ENCODE data around the gene PREB.
"Not testable (repeated sequence)": the region's sequence is repeated elsewhere in the genome, so short reads cannot be mapped to it uniquely, and the experiment has no call there.

The PREB gene, protein sequence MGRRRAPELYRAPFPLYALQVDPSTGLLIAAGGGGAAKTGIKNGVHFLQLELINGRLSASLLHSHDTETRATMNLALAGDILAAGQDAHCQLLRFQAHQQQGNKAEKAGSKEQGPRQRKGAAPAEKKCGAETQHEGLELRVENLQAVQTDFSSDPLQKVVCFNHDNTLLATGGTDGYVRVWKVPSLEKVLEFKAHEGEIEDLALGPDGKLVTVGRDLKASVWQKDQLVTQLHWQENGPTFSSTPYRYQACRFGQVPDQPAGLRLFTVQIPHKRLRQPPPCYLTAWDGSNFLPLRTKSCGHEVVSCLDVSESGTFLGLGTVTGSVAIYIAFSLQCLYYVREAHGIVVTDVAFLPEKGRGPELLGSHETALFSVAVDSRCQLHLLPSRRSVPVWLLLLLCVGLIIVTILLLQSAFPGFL

DNA sequence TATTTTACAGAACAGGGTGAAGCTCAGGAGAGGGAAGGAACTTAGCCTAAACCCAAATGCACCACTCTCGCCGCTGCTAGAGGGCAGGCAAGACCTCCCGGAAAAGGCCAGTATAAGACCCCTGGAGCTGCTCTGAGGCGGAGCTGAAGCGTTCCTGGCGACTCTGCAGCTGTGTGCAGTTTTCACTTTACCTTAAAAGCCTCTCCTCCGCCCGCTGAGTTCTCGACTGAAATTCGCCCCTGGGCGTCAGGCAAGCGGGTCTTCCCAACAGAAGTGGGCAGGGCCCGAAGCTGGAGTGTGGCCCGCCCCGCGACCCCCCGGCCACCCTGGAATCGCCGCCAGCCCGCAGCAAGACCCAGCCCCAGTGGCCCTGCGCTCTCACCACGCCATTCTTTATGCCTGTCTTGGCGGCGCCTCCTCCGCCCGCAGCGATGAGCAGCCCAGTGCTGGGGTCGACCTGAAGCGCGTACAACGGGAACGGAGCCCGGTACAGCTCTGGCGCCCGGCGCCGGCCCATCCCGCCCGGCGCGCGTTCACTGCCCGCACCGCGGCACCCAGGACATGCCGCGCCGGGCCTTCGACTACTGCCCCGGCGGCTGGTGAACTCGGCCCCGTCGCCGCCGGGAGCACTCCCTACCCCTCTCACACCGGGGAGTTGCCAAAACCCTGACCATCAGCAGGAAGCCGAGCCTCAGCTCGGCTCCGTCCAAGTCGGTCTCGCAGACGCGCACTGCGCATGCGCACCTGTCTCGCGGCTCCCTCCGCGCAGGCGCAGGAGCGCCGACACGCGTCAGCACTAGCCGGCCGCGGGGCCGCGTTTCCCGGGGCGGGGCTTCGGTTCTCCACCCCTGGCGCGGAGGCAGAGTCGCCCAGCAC is at the start of gene PREB:
TSS of gene PREB (minus strand) at position 732 of the 876 bp plus-strand sequence. CDS start at position 517, 215 bp downstream.
- DNase-seq (ENCODE audit: low spot score): peak; percentile 99

DNA sequence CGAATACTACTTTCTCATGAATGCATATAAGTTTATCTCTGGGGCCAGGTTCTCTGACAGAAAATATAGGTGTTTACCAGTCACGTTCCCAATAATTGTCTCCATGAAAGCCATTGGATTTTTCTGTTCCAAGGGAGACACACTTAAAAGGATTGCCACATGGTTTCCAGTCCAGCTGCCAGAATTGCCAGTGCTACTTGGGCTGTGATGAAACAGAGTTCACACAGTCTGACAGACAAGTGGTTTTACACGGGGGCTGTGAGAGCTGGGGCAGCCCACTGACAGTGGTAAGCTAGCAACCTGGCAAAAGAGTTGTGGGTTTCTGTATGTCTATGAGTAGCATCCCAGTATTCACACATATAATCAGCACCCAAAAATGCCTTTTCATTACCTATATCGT is 49.7 kb upstream of the PREB start:
- no peak for DNase-seq (ENCODE audit: low spot score)

DNA sequence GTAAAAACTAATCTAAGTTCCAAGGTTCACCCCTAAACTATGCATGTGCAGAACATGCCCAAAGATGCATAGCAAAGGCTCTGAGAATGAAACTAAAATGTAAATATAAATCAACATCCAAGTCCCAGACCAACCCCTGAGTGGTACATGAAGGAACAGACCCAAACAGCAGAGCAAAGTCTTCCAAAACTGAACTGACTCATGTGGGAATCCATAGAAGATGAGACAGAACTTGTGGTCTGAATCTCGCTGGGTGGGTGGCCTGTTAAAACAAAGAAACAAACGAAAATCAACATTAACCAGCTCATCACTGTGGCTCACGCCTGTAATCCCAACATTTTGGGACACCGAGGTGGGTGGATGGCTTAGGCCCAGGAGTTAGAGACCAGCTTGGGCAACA is 47.9 kb upstream of the PREB start:
- peak; percentile 41 for DNase-seq (ENCODE audit: low spot score)

DNA sequence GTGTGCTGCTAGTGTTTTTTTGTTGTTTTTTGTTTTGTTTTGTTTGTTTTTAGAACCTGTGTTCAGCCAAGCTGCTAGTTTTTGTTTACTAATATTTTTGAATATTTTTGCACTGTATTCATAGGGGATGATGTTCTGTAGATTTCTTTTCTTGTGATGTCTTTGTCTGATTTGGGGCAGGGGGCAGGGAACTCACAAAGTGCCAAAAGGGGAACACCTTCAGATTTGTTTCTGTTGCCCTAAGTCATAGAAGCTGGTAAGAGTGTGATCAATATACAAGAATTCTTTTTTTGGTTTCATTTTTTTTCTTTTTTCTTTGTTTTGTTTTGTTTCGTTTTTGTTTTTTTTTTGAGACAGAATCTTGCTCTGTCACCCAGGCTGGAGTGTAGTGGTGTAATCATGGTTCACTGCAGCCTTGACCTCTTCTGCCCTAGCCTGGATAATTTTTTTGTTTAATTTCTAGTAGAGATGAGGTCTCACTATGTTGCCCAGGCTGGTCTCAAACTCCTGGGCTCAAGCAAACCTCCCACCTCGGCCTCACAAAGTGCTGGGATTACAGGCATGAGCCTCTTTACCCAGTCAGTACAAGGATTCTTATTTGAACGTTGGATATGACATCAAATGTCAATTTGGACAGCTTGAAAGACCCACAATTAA is 45.0 kb upstream of the PREB start:
- DNase-seq (ENCODE audit: low spot score): no peak

DNA sequence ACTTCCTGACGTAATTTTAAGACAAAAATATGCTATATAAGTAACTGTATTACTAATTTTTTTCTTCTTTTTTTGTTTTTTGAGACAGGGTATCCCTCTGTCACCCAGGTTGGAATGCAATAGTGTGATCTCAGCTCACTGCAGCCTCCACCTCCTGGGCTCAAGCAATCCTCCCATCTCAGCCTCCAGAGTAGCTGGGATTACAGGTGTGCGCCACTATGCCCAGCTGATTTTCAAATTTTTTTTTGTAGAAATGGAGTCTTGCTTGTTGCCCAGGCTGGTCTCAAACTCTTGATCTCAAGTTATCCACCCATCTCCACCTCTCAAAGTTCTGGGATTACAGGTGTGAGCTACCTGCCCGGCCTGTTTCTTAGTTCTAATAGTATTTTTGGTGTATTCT is 44.0 kb upstream of the PREB start:
- DNase-seq (ENCODE audit: low spot score): no peak

DNA sequence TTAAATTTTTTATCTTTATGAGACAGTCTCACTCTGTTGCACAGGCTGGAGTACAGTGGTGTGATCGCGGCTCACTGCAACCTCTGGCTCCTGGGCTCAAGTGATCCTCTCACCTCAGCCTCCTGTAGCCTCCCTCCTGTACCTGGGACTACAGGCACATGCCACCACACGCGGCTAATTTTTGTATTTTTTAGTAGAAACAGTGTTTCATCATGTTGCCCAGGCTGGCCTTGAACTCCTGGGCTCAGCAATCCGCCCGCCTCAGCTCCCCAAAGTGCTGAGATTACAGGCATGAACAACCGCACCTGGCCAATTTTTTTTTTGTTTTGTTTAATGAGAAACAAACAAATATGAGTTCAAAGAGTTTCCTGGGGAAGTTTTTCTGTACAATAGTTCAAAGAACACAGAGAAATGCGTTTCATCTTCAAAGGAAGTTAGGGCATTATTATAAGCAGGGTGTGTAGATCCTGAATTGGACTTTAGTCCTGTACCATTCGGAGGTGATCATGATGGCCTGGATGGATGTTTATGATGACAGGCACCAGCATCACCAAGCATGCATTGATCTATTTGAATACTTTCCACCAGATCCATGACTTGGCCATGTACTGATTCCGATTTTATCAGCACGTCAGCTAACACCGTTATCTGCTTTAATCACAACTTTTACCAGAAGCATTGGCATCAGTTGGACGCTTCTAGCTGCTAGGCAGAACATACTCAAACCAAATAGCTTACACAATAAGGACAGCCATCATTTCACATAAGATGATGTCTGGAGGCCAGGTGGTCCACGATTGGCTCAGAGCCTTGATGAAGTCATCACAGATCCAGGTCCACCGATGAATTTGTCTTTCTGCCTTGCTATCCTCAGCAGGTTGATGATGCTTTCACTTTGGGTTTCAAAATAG is 43.3 kb upstream of the PREB start:
- DNase-seq (ENCODE audit: low spot score): no peak

DNA sequence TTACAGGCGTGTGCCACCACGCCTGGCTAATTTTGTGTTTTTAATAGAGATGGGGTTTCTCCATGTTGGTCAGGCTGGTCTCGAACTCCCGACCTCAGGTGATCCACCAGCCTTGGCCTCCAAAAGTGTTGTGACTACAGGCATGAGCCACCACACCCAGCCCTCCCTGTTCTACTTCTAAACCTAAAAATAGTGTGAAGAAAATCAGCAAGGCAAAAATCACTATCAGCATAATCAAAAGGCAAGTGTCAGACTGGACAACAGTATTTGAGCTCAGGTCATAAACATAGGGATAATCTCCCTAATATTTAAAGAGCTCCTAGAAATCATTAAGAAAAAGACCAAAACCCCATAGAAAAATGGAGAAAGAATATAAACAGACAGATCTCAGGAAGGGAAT is 41.3 kb upstream of the PREB start:
- not testable (repeated sequence) for DNase-seq (ENCODE audit: low spot score)

DNA sequence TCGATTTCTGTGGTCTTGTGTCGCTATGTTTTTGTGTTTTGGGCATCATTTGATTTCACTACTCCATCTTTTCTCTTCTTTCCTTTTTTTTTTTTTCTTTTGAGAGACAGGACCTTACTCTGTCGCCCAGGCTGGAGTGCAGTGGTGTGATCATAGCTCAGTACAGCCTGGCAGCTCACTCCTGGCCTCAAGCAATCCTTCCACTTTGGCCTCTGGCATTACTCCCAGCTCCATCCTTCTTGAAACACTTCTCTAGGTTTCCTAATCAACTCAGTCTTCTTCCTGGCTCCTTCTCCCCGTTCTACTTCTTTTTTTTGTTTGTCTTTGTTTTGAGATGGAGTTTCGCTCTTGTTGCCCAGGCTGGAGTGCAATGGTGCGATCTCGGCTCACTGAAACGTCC is 40.9 kb upstream of the PREB start:
- DNase-seq (ENCODE audit: low spot score): no peak

DNA sequence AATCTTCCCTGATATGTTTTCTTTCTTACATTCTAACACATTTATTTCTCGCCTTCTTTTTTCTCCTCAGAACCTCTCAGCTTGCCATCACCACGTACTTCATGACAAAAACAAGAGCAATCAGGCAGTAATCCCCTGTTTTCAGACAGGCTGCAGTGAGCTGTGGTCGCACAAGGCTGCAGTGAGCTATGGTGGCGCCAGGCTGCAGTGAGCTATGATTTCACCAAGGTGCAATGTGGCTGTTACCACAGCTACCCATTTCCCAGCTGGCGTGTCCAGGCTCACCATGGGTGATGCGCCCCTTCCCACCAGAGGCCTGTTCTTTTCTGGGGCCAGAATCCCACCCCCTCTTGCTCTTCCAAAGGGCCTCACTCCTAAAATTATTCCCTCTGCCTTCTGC is 40.2 kb upstream of the PREB start:
- DNase-seq (ENCODE audit: low spot score): no peak

DNA sequence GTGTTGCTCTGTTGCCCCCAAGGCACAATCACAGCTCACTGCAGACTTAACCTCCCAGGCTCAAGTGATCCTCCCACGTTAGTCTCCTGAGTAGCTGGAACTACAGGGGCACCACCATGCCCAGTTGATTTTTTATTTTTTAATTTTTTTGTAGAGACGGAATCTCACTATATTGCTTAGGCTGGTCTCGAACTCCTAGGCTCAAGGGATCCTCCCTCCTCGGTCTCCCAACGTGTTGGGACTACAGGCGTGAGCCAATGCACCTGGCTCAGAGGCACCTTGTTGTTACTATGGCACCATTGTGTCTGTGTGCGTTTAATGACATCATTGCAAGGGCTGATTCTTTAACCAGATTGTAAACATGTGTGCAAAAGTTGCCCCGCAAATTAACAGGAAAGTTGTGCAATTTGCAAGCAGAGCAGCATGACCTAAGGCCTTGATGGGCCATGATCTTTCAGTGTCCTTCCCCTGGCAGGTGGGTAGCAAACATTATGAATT is 37.0 kb upstream of the PREB start:
- DNase-seq (ENCODE audit: low spot score): no peak

DNA sequence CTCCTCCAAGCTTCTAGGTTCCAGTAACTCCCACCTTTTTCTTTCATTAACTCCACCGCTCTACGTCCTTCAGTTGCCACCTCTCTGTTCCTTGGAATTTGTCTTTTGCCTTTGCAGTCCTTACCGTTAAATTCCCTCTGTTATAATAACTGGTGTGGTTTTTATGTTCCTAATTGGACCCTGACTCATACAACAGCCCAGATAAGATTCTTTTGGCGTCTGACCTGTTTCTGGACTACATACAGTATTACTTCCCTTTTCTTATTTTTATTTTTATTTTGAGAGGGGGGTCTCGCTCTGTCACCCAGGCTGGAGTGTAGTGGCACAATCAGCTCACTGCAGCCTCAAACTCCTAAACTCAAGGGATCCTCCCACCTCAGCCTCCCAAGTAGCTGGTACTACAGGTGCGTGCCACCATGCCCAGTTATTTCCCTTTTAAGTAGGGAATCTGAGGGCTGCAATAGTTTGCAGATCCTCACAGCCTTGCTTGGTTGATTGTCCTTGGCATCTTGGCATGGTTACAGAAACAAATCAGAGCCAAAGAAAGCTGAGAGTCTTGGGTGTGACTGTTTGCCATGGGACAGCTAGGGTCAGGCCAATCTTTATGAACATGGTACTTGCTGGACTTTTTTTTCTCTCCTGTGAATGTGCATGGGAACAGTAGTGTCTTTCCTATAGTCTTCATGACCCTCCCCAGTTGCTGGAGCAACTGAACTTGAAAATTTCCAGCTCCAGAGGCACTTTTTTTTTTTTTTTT is 36.3 kb upstream of the PREB start:
- no peak for DNase-seq (ENCODE audit: low spot score)

DNA sequence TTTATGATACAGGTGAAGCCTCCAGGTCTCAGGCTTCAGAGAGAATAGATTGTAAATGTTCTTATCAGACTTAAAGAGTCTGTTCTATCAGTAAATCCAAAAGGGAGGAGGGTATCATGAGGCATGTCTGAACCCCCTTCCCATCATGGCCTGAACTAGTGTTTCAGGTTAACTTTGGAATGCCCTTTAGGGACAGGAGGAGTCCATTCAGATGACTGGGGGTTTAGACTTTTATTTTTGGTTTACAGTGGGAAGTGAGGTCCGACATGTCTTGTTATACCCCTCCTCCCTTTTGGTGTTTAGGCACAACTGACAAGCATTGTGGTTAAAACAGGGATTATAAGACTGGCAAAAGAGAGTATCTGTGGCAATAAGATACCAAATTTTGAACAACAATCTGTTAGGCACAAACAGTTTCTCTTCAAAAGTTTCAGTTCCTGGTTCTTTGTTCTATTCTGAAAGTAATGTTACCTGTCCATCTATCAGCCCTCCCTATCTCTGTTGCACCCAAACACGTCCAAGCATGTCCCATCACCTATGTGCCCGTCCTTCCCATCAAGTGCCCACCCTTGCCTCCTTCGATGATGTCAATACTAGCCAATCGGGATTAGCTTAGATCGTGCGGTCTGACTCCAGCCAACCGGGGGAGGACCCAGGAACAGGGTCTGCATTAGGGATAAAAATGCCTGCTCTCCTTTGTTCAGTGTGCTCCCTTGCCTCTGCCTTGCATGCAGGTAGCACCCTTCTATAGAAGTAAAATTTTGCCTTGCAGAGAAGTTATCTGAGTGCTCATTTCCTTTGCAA is 30.7 kb upstream of the PREB start:
- DNase-seq (ENCODE audit: low spot score): no peak

DNA sequence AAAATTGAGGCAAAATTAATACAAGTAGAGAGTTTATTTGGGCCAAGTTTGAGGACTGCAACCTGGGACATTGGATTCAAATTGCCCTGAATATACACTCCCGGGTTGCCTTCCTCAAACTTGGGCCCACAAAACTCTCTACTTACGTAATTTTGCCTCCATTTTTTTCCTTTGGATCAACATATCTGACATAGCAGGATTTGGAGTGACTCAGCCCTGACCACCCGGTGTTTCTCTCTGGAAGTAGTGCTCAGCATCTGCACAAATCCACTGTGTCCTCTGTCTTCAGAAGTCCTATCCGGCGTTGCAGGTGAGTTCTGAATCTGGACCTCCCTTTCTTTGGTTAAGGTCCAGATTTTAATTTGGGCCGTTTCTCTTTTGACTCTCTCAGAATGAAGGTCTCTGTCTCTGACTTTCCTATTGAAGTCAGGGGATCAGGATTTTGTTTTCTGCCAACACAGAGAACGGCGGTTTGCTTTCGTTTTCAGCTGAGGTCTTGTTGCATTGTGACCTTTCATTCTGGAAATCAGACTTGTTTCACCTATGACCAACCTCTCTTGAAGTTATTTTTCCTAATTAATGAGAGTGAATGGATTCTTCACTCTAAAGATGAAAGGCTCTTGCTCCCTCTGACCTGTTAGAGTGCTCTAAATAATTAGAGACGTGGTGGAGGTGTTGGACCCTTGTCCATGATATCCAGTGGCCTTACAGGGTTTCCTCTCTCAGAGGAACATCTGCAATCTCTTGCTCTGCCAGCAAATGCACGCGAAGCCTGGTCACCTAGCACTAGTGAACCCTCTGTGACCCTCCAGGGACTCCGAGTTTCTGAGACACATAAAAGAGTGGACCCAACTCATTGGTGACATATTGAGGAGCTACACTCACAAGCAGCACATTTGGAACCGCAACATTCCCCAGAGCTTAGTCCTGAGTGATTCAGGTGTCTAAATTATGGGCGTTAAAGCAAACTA is 28.0 kb upstream of the PREB start:
- DNase-seq (ENCODE audit: low spot score): peak; percentile 55

DNA sequence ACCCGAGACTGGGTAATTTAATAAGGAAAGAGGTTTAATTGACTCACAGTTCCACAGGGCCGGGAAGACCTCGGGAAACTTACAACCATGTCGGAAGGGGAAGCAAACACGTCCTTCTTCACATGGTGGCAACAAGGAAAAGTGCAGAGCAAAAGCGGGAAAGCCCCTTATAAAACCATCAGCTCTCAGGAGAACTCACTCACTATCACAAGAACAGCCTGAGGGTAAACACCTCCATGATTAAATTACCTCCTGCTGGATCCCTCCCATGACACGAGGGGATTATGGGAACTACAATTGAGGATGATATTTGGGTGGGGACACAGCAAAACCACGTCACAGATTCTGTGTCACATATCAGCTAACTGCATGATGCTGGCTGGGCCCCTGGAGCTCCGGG is 25.8 kb upstream of the PREB start:
- no peak for DNase-seq (ENCODE audit: low spot score)

DNA sequence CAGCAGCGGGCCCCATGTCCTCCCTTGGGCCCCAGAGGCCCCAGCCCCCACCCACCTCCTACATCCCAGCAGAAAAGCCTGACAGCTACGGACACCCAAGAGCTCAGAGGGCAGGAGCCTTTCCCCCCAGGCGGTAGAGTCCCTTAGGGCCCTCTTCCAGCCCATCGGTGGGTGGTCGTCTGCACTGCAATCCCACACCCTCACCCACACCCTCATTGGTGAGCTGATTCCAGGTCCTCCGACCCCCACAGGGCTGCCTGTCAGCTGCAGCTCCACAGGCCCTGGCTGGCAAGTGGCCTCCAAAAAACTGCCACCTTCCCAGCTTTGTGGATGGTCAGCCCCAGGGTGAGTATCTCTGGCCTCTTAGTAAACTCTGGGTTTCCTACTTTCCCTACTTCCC is 24.8 kb upstream of the PREB start:
- DNase-seq (ENCODE audit: low spot score): no peak

DNA sequence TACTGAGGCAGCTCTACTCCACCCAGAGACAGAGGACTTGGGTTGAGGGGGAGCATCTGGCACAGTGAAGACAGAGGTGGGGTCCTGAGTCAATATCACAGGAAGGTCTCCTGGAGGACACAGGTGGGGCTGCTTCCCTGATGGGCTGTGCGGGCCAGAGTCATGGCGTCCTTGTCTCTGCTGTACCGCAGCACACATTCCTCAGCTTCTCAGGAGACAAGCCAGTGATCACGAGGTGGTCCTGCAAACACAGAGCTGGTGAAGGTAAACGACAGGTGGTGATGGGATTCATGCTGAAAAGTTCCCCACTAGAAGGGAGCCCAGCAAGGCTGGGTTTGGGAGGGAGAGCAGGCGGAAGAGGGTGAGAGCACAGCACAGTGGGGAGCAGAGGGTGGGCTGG is 24.0 kb upstream of the PREB start:
- no peak for DNase-seq (ENCODE audit: low spot score)

DNA sequence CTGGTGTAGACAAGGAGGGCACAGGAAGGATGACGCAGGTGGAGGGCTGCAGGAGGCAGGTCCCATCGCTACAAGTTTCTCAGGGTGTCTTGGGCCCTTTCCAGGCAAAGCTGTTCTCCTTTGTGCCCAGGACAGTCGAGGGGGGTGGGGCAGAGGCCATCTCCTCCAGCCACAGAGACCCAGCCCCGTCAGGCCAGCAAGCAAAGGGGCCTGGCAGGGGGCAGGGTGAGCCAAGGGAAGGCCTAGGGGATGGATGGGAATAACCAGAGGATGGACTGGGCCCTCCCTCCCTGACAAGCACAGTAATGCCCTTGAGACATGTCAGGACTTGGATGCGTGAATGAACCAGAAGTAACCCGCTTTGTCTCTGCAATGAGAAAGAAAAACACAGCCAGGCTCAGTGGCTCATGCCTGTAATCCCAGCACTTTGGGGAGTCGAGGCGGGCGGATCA is 20.7 kb upstream of the PREB start:
- no peak for DNase-seq (ENCODE audit: low spot score)

DNA sequence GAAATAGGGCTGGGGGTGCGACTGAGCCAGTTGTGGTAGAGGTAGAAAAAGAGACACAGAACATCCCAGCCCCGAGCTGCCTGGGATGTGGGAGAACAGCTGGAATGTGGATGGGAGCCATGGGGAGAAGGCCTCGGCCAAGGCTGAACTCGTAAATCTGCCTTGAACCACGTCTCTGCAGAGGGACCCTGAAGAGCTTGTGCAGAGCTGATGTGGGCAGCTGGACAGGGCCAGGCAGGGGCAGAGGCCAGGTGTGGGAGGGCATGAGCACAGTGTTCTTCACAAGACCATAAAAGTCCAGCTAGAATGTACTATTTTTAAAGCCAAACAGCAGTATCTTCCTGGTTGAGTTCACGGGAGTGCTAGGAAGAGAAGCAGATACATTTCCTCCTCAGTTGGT is 20.1 kb upstream of the PREB start:
- DNase-seq (ENCODE audit: low spot score): no peak
